Bronchial epithelial cell (primary cell): ENCODE measurements around the gene DCAF4. TPM values are rescaled to one million over a fixed set of nuclear protein-coding genes. Genes with fewer than 3 reads are reported as not detected.

ENCODE experiments used
- DNase-seq: peaks from one replicate; pipeline ENCODE4 v3.0.0-alpha.2; 2010; ENCODE audit warnings: low read depth
- FAIRE-seq: peaks from 2 replicates; lab custom pipeline; 2011; peaks lifted over from hg19 to GRCh38; lab: Jason Lieb, UNC
- H3K27me3 ChIP-seq: 2 replicates; pipeline ENCODE4 v1.5.1; 2011; ENCODE audit warnings: low read length; ENCODE audit not compliant: control insufficient read depth, insufficient read depth
- H3K36me3 ChIP-seq: 2 replicates; pipeline ENCODE4 v1.5.1; 2011; ENCODE audit warnings: low read length; ENCODE audit not compliant: control insufficient read depth, insufficient read depth
- H3K4me3 ChIP-seq: 2 replicates; pipeline ENCODE4 v1.5.1; 2011; ENCODE audit warnings: mild to moderate bottlenecking, low read depth, low read length, control low read depth
- total RNA-seq: library from RNA; depleted of rRNA; stranded (reverse); fragments of >200 nt; gene quantifications from 2 replicates; pipeline ENCODE4 v1.2.1, GENCODE V29; 2014
- TF ChIP-seq, protein P1 (sequence below): IDR thresholded peaks from 2 replicates; pipeline ENCODE4 v1.5.1; 2011; ENCODE audit warnings: mild to moderate bottlenecking, moderate library complexity, low read length, control low read depth, inconsistent platforms; ENCODE audit not compliant: insufficient read depth, severe bottlenecking

DCAF4 gene
- total RNA-seq, 1 donor from 2014 or later = 14.0 TPM

DNA sequence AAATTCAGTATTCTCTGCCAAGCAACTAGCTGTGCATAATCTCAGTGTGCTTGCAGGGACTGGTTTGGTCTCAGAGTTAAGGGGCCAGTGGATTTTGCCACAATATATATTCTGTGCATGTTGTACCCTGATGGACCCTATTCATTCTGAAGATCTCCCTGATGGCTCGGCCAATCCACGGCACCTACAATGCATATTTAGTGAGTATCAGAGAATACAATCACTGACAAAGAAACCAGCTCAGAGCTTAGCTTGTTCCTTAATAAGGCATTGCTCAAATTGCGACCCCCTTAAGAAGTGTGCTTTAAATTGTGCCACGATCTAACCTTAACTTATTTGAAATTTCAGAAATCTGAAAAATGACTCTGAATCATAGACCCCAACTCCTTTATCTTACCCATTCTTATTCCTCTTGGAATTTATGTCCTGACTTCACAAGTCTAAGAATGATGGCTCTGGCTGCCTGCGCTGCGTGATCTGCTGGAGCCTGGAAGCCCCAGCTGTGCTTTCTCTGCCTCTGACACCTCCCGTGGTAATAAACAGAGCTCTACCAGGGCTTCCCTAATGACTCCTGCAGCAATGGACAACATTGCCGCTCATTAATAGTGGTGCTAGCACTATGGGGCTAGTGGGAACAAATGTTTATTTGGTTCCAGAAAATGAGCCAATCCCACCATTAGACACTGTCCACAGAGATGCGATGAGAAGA lies 9.0 kb upstream of the DCAF4 start:
- Histone ChIP-seq H3K36me3 (no peaks in the 10 kb centered on the region), H3K4me3 (no peak overlapping the region), H3K27me3 (peaks cover 1% of the 10 kb centered on the region)
- TF ChIP-seq, protein P1, sequence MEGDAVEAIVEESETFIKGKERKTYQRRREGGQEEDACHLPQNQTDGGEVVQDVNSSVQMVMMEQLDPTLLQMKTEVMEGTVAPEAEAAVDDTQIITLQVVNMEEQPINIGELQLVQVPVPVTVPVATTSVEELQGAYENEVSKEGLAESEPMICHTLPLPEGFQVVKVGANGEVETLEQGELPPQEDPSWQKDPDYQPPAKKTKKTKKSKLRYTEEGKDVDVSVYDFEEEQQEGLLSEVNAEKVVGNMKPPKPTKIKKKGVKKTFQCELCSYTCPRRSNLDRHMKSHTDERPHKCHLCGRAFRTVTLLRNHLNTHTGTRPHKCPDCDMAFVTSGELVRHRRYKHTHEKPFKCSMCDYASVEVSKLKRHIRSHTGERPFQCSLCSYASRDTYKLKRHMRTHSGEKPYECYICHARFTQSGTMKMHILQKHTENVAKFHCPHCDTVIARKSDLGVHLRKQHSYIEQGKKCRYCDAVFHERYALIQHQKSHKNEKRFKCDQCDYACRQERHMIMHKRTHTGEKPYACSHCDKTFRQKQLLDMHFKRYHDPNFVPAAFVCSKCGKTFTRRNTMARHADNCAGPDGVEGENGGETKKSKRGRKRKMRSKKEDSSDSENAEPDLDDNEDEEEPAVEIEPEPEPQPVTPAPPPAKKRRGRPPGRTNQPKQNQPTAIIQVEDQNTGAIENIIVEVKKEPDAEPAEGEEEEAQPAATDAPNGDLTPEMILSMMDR = no peak
- DNase-seq = no peak
- peak; percentile 83 for FAIRE-seq

DNA sequence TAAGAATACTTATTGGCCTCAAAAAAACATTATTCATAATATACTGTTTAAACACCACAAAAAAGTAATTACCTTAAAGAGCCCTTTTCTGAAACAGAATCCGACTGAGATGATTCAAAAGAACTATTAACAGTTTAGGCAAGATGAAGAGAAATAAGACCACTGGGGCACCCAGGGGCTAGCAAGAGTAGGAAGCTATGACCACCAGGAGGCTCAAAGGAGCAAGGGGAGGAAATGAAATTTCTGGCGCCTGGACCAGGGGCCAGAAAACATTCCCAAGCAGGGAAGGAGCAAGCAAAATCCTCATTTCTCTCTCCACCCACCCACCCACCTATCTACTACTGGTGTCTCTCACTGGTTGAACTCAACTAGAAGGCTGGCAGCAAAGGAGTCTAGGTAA lies 6.3 kb upstream of the DCAF4 start:
- DNase-seq = no peak
- Histone ChIP-seq H3K36me3 (no peaks in the 10 kb centered on the region), H3K4me3 (no peak overlapping the region), H3K27me3 (peaks cover 1% of the 10 kb centered on the region)
- TF ChIP-seq, protein P1 = no peak
- no peak for FAIRE-seq

DNA sequence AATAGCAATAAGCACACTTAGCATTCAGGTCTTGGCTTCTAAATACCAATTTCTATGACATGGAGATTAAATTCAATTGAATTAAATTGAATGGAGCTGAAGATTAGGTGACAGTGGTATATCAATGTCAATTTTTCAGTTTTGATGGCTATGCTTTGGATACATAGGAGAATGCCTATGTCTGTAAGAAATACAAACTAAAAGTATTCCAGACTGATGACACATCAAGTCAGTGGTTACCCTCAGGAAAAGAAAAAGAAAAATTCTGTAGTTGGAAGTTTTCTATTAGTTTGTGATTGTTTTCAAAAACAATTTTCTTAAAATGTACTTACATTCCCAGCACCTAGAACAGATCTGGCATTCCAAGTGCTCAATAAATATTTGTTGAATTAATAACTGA lies 4.9 kb upstream of the DCAF4 start:
- no peak for FAIRE-seq
- Histone ChIP-seq H3K4me3 (no peak overlapping the region), H3K27me3 (peaks cover 1% of the 10 kb centered on the region), H3K36me3 (no peaks in the 10 kb centered on the region)
- no peak for DNase-seq
- TF ChIP-seq, protein P1 = no peak

DNA sequence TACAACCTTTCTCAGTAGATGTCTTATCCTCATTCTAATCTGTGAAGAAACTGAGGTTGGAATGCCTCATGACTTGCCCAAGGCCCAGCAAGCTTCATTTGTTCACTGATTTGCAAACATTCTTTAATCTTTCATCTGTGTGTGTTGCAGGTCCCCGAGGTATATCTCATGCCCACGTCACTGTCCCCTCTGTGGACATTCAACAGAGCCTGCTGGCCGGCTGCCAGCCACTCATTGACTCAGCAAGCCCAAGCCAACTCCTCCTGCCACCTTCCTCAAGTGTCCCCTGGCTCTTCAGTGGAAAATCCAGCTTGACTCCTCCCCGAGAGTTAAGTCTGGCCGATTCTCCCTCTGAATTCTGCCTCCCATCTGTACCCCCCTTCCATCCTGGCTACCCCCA lies 1.9 kb upstream of the DCAF4 start:
- H3K36me3 ChIP-seq = no peaks in the 10 kb centered on the region
- TF ChIP-seq, protein P1 = no peak
- FAIRE-seq (no peak), DNase-seq (no peak)
- H3K27me3 ChIP-seq = peaks cover 1% of the 10 kb centered on the region
- H3K4me3 ChIP-seq = no peak overlapping the region

DNA sequence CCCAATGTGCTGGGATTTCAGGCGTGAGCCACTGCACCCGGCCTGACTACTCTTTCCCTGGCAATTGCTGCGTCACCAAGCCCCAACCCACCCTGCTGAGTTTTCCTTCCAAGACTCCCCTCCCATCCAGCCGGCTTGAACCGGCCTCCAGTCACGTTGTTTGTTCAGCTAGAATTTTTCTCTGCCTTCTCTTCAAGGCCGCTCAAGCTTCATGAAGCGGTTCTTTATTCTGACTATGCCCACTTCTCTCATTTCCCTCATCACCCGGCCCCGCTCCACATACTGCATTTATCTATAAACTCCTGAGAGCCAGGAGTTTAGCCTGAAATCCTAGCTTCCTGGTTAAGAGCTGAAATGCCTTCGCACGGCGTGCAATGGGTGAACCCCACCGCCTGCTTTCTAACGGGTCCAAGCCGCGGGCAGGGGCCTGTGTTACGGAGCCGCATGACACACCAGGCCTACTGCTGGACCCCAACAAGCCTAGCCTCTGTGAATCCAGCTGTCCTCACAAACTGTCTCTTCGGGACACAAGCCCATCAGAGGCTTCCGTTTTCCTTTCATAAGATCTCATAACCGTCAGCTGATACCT lies 999 bp upstream of the DCAF4 start:
- H3K27me3 ChIP-seq = no peaks in the 10 kb centered on the region
- DNase-seq = no peak
- peak overlapping the region; percentile 72 for H3K4me3 ChIP-seq
- no peak for FAIRE-seq
- H3K36me3 ChIP-seq = no peaks in the 10 kb centered on the region
- TF ChIP-seq, protein P1 = no peak
